B cell (primary cell): ENCODE data around the gene ULK4.

ENCODE experiments used
- EZH2 ChIP-seq: IDR thresholded peaks from 2 replicates; pipeline ENCODE4 v1.6.1; 2012; ENCODE audit warnings: borderline replicate concordance, low read depth, mild to moderate bottlenecking, moderate library complexity, low read length; ENCODE audit not compliant: insufficient read depth, poor library complexity, severe bottlenecking
- TF ChIP-seq, protein P1 (sequence below): fragments of 200-600 bp; IDR thresholded peaks from one replicate; pipeline ENCODE4 v1.8.0; 2022; ENCODE audit warnings: antibody characterized with exemption, mild to moderate bottlenecking

DNA sequence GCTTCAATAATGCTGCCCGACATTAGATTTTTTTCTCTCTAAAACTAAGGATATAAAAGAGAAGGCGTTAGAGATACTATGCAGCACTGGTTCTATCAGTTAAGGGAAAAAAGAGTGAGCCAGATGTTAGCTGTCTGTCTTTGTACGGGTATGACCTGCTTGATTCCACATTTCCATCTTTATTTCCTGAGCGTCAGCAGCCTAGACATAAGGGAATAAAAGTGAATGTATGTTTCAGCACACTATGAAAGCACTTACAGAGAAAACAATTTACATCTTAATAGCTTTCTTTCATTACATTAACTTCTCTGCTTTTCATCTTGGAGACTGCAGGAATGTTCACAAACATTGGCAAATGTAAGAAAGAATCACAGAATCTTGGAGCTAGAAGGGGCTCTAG is 443.3 kb downstream of the ULK4 start:
- TF ChIP-seq, protein P1, sequence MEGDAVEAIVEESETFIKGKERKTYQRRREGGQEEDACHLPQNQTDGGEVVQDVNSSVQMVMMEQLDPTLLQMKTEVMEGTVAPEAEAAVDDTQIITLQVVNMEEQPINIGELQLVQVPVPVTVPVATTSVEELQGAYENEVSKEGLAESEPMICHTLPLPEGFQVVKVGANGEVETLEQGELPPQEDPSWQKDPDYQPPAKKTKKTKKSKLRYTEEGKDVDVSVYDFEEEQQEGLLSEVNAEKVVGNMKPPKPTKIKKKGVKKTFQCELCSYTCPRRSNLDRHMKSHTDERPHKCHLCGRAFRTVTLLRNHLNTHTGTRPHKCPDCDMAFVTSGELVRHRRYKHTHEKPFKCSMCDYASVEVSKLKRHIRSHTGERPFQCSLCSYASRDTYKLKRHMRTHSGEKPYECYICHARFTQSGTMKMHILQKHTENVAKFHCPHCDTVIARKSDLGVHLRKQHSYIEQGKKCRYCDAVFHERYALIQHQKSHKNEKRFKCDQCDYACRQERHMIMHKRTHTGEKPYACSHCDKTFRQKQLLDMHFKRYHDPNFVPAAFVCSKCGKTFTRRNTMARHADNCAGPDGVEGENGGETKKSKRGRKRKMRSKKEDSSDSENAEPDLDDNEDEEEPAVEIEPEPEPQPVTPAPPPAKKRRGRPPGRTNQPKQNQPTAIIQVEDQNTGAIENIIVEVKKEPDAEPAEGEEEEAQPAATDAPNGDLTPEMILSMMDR, result no peak
- no peak for TF ChIP-seq EZH2
